AG04450 (cell line): Measurements from ENCODE around the gene CYBC1. TPM values are rescaled to one million over a fixed set of nuclear protein-coding genes. Genes with fewer than 3 reads are reported as not detected.

ENCODE experiments used
- CTCF ChIA-PET: fragments of 300-600, 350-600 bp; formaldehyde crosslinking; extraction: SDS; loops from one replicate; lab custom pipeline; 2022; ENCODE audit warnings: antibody characterized with exemption, inconsistent platforms; lab: Charles Lee
- POLR2A ChIA-PET: fragments of 350-600 bp; formaldehyde crosslinking; extraction: SDS; loops from one replicate; lab custom pipeline; 2021; ENCODE audit warnings: antibody characterized with exemption, inconsistent platforms; lab: Yijun Ruan, JAX
- DNase-seq: peaks from one replicate; pipeline ENCODE4 v3.0.0-alpha.2; 2011; ENCODE audit warnings: low read depth, low spot score
- H3K27ac ChIP-seq: one replicate; pipeline ENCODE4 v1.5.1; 2012; ENCODE audit warnings: low read depth, low read length, control low read depth
- H3K27me3 ChIP-seq: one replicate; pipeline ENCODE4 v1.6.0; 2012; ENCODE audit warnings: low read length; ENCODE audit not compliant: control insufficient read depth, insufficient read depth
- H3K4me3 ChIP-seq: 2 replicates; pipeline ENCODE4 v1.5.1; 2011; ENCODE audit warnings: mild to moderate bottlenecking, low read depth, low read length, control low read depth
- H3K9me3 ChIP-seq: 2 replicates; pipeline ENCODE4 v1.5.1; 2012; ENCODE audit warnings: low read length; ENCODE audit not compliant: control insufficient read depth, insufficient read depth
- CTCF ChIP-seq: IDR thresholded peaks from 2 replicates; pipeline ENCODE4 v1.5.1; 2011; ENCODE audit warnings: low read depth, low read length, control low read depth, inconsistent platforms
- polyA plus RNA-seq: library from polyadenylated mRNA; depleted of rRNA; stranded (reverse); fragments of >200 nt; gene quantifications from 2 replicates; pipeline ENCODE4 v1.2.3, GENCODE V29; 2011

CYBC1 gene
- polyA plus RNA-seq, 1 experiment, result 82.6 TPM

GRCh38 chr17:82439829-82440365 lies 10.7 kb downstream of the CYBC1 start:
- Histone ChIP-seq H3K4me3 (no peak overlapping the region), H3K27me3 (no peaks in the 10 kb centered on the region), H3K27ac (no peak overlapping the region), H3K9me3 (no peaks in the 10 kb centered on the region; the same call in 1 of the 2 replicates)
- ChIA-PET POLR2A (no interaction called here), CTCF (no interaction called here)
- no peak for TF ChIP-seq CTCF
- no peak for DNase-seq

GRCh38 chr17:82439194-82439828 lies 11.2 kb downstream of the CYBC1 start:
- H3K9me3 ChIP-seq, result no peaks in the 10 kb centered on the region; the same call in 1 of the 2 replicates
- POLR2A ChIA-PET, result no interaction called here
- H3K27me3 ChIP-seq, result no peaks in the 10 kb centered on the region
- CTCF ChIA-PET, result no interaction called here
- no peak overlapping the region for H3K4me3 ChIP-seq
- TF ChIP-seq CTCF, result no peak
- no peak overlapping the region for H3K27ac ChIP-seq
- no peak for DNase-seq

GRCh38 chr17:82438401-82439193 lies 12.0 kb downstream of the CYBC1 start:
- H3K27ac ChIP-seq, result no peak overlapping the region
- H3K9me3 ChIP-seq, result no peaks in the 10 kb centered on the region; the same call in 1 of the 2 replicates
- no peak for TF ChIP-seq CTCF
- CTCF ChIA-PET, result no interaction called here
- H3K4me3 ChIP-seq, result no peak overlapping the region
- POLR2A ChIA-PET, result no interaction called here
- H3K27me3 ChIP-seq, result no peaks in the 10 kb centered on the region
- no peak for DNase-seq

- TF ChIP-seq CTCF, result no peak
- Histone ChIP-seq H3K27me3 (no peaks in the 10 kb centered on the region), H3K9me3 (no peaks in the 10 kb centered on the region; the same call in 1 of the 2 replicates), H3K4me3 (no peak overlapping the region), H3K27ac (no peak overlapping the region)
- POLR2A ChIA-PET, result no interaction called here
- DNase-seq, result no peak
- CTCF ChIA-PET, result no interaction called here
These were observed 13.3 kb downstream of the CYBC1 start for GRCh38 chr17:82437325-82437668.
